ENCODE data around the gene MAML3. TPM values are rescaled to one million over a fixed set of nuclear protein-coding genes. Genes with fewer than 3 reads are reported as not detected.
A peak's percentile ranks its signal among the peaks of the same experiment; 100 is the strongest.

Gene MAML3
- total RNA-seq, 1 donor from 2014 or later: 0.54 TPM

- Mint-ChIP-seq H3K4me3 (no peak overlapping the region), H3K36me3 (ENCODE audit: low read depth) (peaks cover 3% of the 10 kb centered on the region), H3K9me3 (no peaks in the 10 kb centered on the region), H3K4me1 (peaks cover 24% of the 10 kb centered on the region), H3K27me3 (peaks cover 32% of the 10 kb centered on the region), H3K27ac (no peak overlapping the region)
- intact Hi-C loops (cut with micrococcal nuclease): no loop called here
- no peak for DNase-seq
Observed at GRCh38 chr4:140110542-140111215, 43.3 kb downstream of the MAML3 start.

- no peak for DNase-seq
- intact Hi-C loops (cut with micrococcal nuclease): loop anchor here (10.0 kb wide), 1 partner anchor 1095 kb away; the partner anchor contains the start of gene NOCT
- peaks cover 25% of the 10 kb centered on the region for H3K4me1 Mint-ChIP-seq
- peaks cover 3% of the 10 kb centered on the region for H3K36me3 Mint-ChIP-seq (ENCODE audit: low read depth)
- H3K27ac Mint-ChIP-seq: no peak overlapping the region
- H3K9me3 Mint-ChIP-seq: no peaks in the 10 kb centered on the region
- H3K4me3 Mint-ChIP-seq: no peak overlapping the region
- H3K27me3 Mint-ChIP-seq: peaks cover 38% of the 10 kb centered on the region
Observed at GRCh38 chr4:140109737-140110136, 44.2 kb downstream of the MAML3 start.

- intact Hi-C loops (cut with micrococcal nuclease): loop anchor here (10.0 kb wide), 1 partner anchor 1094 kb away; the partner anchor contains the start of gene NOCT
- Mint-ChIP-seq H3K27ac (no peak overlapping the region), H3K4me3 (no peak overlapping the region), H3K9me3 (no peaks in the 10 kb centered on the region), H3K4me1 (peaks cover 25% of the 10 kb centered on the region), H3K36me3 (ENCODE audit: low read depth) (peaks cover 3% of the 10 kb centered on the region), H3K27me3 (peaks cover 38% of the 10 kb centered on the region)
- DNase-seq: no peak
Observed at GRCh38 chr4:140109292-140109691, 44.7 kb downstream of the MAML3 start.

- Mint-ChIP-seq H3K4me1 (peaks cover 24% of the 10 kb centered on the region), H3K27ac (no peak overlapping the region), H3K9me3 (no peaks in the 10 kb centered on the region), H3K4me3 (no peak overlapping the region), H3K27me3 (peaks cover 33% of the 10 kb centered on the region), H3K36me3 (ENCODE audit: low read depth) (peaks cover 3% of the 10 kb centered on the region)
- intact Hi-C loops (cut with micrococcal nuclease): loop anchor here (10.0 kb wide), 1 partner anchor 1094 kb away; the partner anchor contains the start of gene NOCT
- DNase-seq: no peak
Observed at GRCh38 chr4:140108713-140109230, 45.2 kb downstream of the MAML3 start.

- Mint-ChIP-seq H3K9me3 (no peaks in the 10 kb centered on the region), H3K27me3 (peaks cover 33% of the 10 kb centered on the region), H3K4me3 (no peak overlapping the region), H3K36me3 (ENCODE audit: low read depth) (peaks cover 3% of the 10 kb centered on the region), H3K27ac (no peak overlapping the region), H3K4me1 (peaks cover 28% of the 10 kb centered on the region)
- intact Hi-C loops (cut with micrococcal nuclease): loop anchor here (10.0 kb wide), 1 partner anchor 1093 kb away; the partner anchor contains the start of gene NOCT
- DNase-seq: no peak
Observed at GRCh38 chr4:140108243-140108642, 45.7 kb downstream of the MAML3 start.

GRCh38 chr4:140106289-140106844 lies 47.6 kb downstream of the MAML3 start:
- Mint-ChIP-seq H3K27ac (no peak overlapping the region), H3K36me3 (ENCODE audit: low read depth) (peaks cover 3% of the 10 kb centered on the region), H3K27me3 (peaks cover 30% of the 10 kb centered on the region), H3K9me3 (no peaks in the 10 kb centered on the region), H3K4me3 (no peak overlapping the region), H3K4me1 (peaks cover 36% of the 10 kb centered on the region)
- intact Hi-C loops (cut with micrococcal nuclease): loop anchor here (10.0 kb wide), 1 partner anchor 1092 kb away; the partner anchor contains the start of gene NOCT
- DNase-seq: no peak

GRCh38 chr4:140105436-140105835 lies 48.5 kb downstream of the MAML3 start:
- Mint-ChIP-seq H3K4me3 (no peak overlapping the region), H3K27ac (no peak overlapping the region), H3K9me3 (no peaks in the 10 kb centered on the region), H3K27me3 (peaks cover 29% of the 10 kb centered on the region), H3K36me3 (ENCODE audit: low read depth) (peaks cover 3% of the 10 kb centered on the region), H3K4me1 (peaks cover 40% of the 10 kb centered on the region)
- DNase-seq: no peak
- intact Hi-C loops (cut with micrococcal nuclease): loop anchor here (10.0 kb wide), 1 partner anchor 1091 kb away; the partner anchor contains the start of gene NOCT

- Mint-ChIP-seq H3K36me3 (ENCODE audit: low read depth) (peaks cover 3% of the 10 kb centered on the region), H3K27me3 (peaks cover 17% of the 10 kb centered on the region), H3K27ac (peak overlapping the region; percentile 79), H3K4me1 (peaks cover 51% of the 10 kb centered on the region), H3K9me3 (no peaks in the 10 kb centered on the region), H3K4me3 (peak overlapping the region; percentile 37)
- intact Hi-C loops (cut with micrococcal nuclease): loop anchor here (1.0 to 10.0 kb wide), 7 partner anchors 8 to 1089 kb away; partner anchors contain the start of gene NOCT
- DNase-seq: peak; percentile 83
Observed at GRCh38 chr4:140103676-140104075, 50.3 kb downstream of the MAML3 start.

GRCh38 chr4:140102421-140102820 lies 51.6 kb downstream of the MAML3 start:
- intact Hi-C loops (cut with micrococcal nuclease): loop anchor here (2.0 to 10.0 kb wide), 3 partner anchors 14 to 1088 kb away; partner anchors contain the start of gene NOCT
- Mint-ChIP-seq H3K4me1 (peaks cover 46% of the 10 kb centered on the region), H3K4me3 (no peak overlapping the region)

GRCh38 chr4:140100771-140101170 lies 53.2 kb downstream of the MAML3 start:
- no peak for DNase-seq
- peaks cover 6% of the 10 kb centered on the region for H3K27me3 Mint-ChIP-seq
- intact Hi-C loops (cut with micrococcal nuclease): loop anchor here (10.0 kb wide), 1 partner anchor 1086 kb away; the partner anchor contains the start of gene NOCT
- H3K4me3 Mint-ChIP-seq: no peak overlapping the region
- peaks cover 59% of the 10 kb centered on the region for H3K4me1 Mint-ChIP-seq
- no peaks in the 10 kb centered on the region for H3K9me3 Mint-ChIP-seq
- no peak overlapping the region for H3K27ac Mint-ChIP-seq
- no peaks in the 10 kb centered on the region for H3K36me3 Mint-ChIP-seq (ENCODE audit: low read depth)

More at GRCh38 chr4:140102421-140102820, 51.6 kb downstream of the MAML3 start:
- Mint-ChIP-seq H3K36me3 (ENCODE audit: low read depth) (peaks cover 3% of the 10 kb centered on the region), H3K27me3 (peaks cover 11% of the 10 kb centered on the region), H3K27ac (no peak overlapping the region), H3K9me3 (no peaks in the 10 kb centered on the region)
- DNase-seq: no peak

GRCh38 chr4:140099983-140100382 lies 54.0 kb downstream of the MAML3 start:
- H3K27ac Mint-ChIP-seq: no peak overlapping the region
- peaks cover 2% of the 10 kb centered on the region for H3K27me3 Mint-ChIP-seq
- DNase-seq: peak; percentile 63
- peaks cover 64% of the 10 kb centered on the region for H3K4me1 Mint-ChIP-seq
- peak overlapping the region; percentile 3 for H3K4me3 Mint-ChIP-seq
- no peaks in the 10 kb centered on the region for H3K9me3 Mint-ChIP-seq
- intact Hi-C loops (cut with micrococcal nuclease): loop anchor here (5.0 to 10.0 kb wide), 5 partner anchors 38 to 1085 kb away; partner anchors contain the start of genes NOCT, SCOC and SETD7
- no peaks in the 10 kb centered on the region for H3K36me3 Mint-ChIP-seq (ENCODE audit: low read depth)

GRCh38 chr4:140098455-140099160 lies 55.4 kb downstream of the MAML3 start:
- Mint-ChIP-seq H3K27me3 (peaks cover 3% of the 10 kb centered on the region), H3K36me3 (ENCODE audit: low read depth) (no peaks in the 10 kb centered on the region), H3K4me3 (peak overlapping the region; percentile 22), H3K9me3 (no peaks in the 10 kb centered on the region), H3K27ac (peak overlapping the region; percentile 41), H3K4me1 (peaks cover 72% of the 10 kb centered on the region)
- DNase-seq: no peak
- intact Hi-C loops (cut with micrococcal nuclease): loop anchor here (5.0 to 10.0 kb wide), 4 partner anchors 36 to 541 kb away; partner anchors contain the start of genes SCOC and SETD7

GRCh38 chr4:140097572-140097971 lies 56.4 kb downstream of the MAML3 start:
- no peak overlapping the region for H3K27ac Mint-ChIP-seq
- intact Hi-C loops (cut with micrococcal nuclease): loop anchor here (5.0 to 10.0 kb wide), 4 partner anchors 35 to 540 kb away; partner anchors contain the start of genes SCOC and SETD7

More at GRCh38 chr4:140097572-140097971, 56.4 kb downstream of the MAML3 start:
- Mint-ChIP-seq H3K36me3 (ENCODE audit: low read depth) (no peaks in the 10 kb centered on the region), H3K9me3 (no peaks in the 10 kb centered on the region), H3K4me1 (peaks cover 66% of the 10 kb centered on the region), H3K4me3 (no peak overlapping the region), H3K27me3 (peaks cover 4% of the 10 kb centered on the region)
- DNase-seq: no peak

All from activated CD4-positive, alpha-beta T cell treated with anti-CD3 and anti-CD28 coated beads, Interleukin-2, amount 10 ng/mL, durations not matched to agents 24 days and 14 days (primary cell).